ENCODE measurements around the gene CLEC4A.

- TF ChIP-seq CTCF (conservative IDR thresholded peaks at IDR 0.05; ENCODE audit: low read depth in 2 of 2) (no peak), EZH2phosphoT487 (IDR thresholded peaks at IDR 0.05; ENCODE audit: unreplicated experiment) (no peak), POLR2AphosphoS5 (IDR thresholded peaks at IDR 0.05; ENCODE audit: low read depth) (no peak), NANOG (IDR thresholded peaks at IDR 0.05; ENCODE audit: borderline replicate concordance) (no peak), EZH2 (IDR thresholded peaks at IDR 0.05; ENCODE audit: low read depth, unreplicated experiment) (no peak), JUNB (IDR thresholded peaks at IDR 0.05; ENCODE audit: unreplicated experiment) (no peak), STAT1 (IDR thresholded peaks at IDR 0.05; ENCODE audit: unreplicated experiment) (no peak), CREB1 (CRISPR knock-in tag; IDR thresholded peaks at IDR 0.05; ENCODE audit: low read depth) (no peak)
- TF ChIP-seq, protein P1, sequence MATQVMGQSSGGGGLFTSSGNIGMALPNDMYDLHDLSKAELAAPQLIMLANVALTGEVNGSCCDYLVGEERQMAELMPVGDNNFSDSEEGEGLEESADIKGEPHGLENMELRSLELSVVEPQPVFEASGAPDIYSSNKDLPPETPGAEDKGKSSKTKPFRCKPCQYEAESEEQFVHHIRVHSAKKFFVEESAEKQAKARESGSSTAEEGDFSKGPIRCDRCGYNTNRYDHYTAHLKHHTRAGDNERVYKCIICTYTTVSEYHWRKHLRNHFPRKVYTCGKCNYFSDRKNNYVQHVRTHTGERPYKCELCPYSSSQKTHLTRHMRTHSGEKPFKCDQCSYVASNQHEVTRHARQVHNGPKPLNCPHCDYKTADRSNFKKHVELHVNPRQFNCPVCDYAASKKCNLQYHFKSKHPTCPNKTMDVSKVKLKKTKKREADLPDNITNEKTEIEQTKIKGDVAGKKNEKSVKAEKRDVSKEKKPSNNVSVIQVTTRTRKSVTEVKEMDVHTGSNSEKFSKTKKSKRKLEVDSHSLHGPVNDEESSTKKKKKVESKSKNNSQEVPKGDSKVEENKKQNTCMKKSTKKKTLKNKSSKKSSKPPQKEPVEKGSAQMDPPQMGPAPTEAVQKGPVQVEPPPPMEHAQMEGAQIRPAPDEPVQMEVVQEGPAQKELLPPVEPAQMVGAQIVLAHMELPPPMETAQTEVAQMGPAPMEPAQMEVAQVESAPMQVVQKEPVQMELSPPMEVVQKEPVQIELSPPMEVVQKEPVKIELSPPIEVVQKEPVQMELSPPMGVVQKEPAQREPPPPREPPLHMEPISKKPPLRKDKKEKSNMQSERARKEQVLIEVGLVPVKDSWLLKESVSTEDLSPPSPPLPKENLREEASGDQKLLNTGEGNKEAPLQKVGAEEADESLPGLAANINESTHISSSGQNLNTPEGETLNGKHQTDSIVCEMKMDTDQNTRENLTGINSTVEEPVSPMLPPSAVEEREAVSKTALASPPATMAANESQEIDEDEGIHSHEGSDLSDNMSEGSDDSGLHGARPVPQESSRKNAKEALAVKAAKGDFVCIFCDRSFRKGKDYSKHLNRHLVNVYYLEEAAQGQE (IDR thresholded peaks at IDR 0.05; ENCODE audit: unreplicated experiment) = no peak
These were observed 34.8 kb upstream of the CLEC4A start for GRCh38 chr12:8088574-8088973.

All from GM23338 (cell line).